SK-N-SH (cell line): ENCODE measurements around the gene LRRC10B. TPM values are rescaled to one million over a fixed set of nuclear protein-coding genes. Genes with fewer than 3 reads are reported as not detected.
A peak's percentile ranks its signal among the peaks of the same experiment; 100 is the strongest.

Experiments used
- CTCF ChIA-PET: fragments of 300-600, 350-600 bp; formaldehyde crosslinking; extraction: SDS; loops from one replicate; lab custom pipeline; 2021; lab: Yijun Ruan, JAX
- POLR2A ChIA-PET: fragments of 350-600 bp; sonication (Branson Sonifier 250); formaldehyde crosslinking; extraction: SDS; loops from one replicate; lab custom pipeline; 2020; ENCODE audit warnings: antibody characterized with exemption, inconsistent platforms; lab: Yijun Ruan, JAX
- DNase-seq: peaks from one replicate; pipeline ENCODE4 v3.0.0; 2012
- H2AFZ ChIP-seq: fragments of 200-600 bp; sonication (generic); 2 replicates; pipeline ENCODE4 v1.8.1; 2016; ENCODE audit warnings: antibody characterized with exemption, mild to moderate bottlenecking, low read depth
- H3F3A ChIP-seq: fragments of 200-600 bp; sonication (generic); replicated peaks from 2 replicates; pipeline ENCODE3; 2016; ENCODE audit warnings: antibody characterized with exemption, mild to moderate bottlenecking; ENCODE audit not compliant: insufficient read depth
- H3K27ac ChIP-seq, 2 experiments: fragments of 200-500 bp in 1 of 2; fragments of 200-600 bp in 1 of 2; sonication (Bioruptor generic) in 1 of 2; sonication (generic), shearing (Covaris generic) in 1 of 2; 2 replicates each; pipeline versions ENCODE4 v1.5.1 to v1.6.1; 2014 to 2016; ENCODE audit warnings: low read depth in 2 of 2, inconsistent platforms in 1 of 2, low read length in 1 of 2, mild to moderate bottlenecking in 1 of 2, mixed read lengths in 1 of 2
- H3K27me3 ChIP-seq: fragments of 200-600 bp; sonication (generic), shearing (Covaris generic); 2 replicates; pipeline ENCODE4 v1.6.1; 2016; ENCODE audit warnings: mixed run types; ENCODE audit not compliant: insufficient read depth
- H3K36me3 ChIP-seq, 2 experiments: fragments of 200-500 bp in 1 of 2; fragments of 200-600 bp in 1 of 2; sonication (Bioruptor generic) in 1 of 2; sonication (generic) in 1 of 2; replicated peaks in 1 of 2; 2 replicates each; pipeline versions ENCODE3 to v1.5.1; 2014 to 2016; ENCODE audit warnings: low read length in 1 of 2, mild to moderate bottlenecking in 1 of 2; ENCODE audit not compliant: insufficient read depth in 2 of 2, control insufficient read depth in 1 of 2
- H3K4me1 ChIP-seq, 2 experiments: fragments of 200-500 bp in 1 of 2; fragments of 200-600 bp in 1 of 2; sonication (Bioruptor generic) in 1 of 2; sonication (generic), shearing (Covaris generic) in 1 of 2; 2 replicates each; pipeline versions ENCODE4 v1.5.1 to v1.6.1; 2014 to 2016; ENCODE audit warnings: low read depth in 1 of 2, low read length in 1 of 2, mixed run types in 1 of 2; ENCODE audit not compliant: insufficient read depth in 2 of 2, control insufficient read depth in 1 of 2
- H3K4me2 ChIP-seq: fragments of 200-600 bp; sonication (generic), shearing (Covaris generic); 2 replicates; pipeline ENCODE4 v1.6.1; 2017; ENCODE audit warnings: mixed run types
- H3K4me3 ChIP-seq, 2 experiments: fragments of 200-500 bp in 1 of 2; fragments of 200-600 bp in 1 of 2; sonication (Bioruptor generic) in 1 of 2; sonication (generic), shearing (Covaris generic) in 1 of 2; 2 replicates each; pipeline versions ENCODE4 v1.5.1 to v1.8.1; 2014 to 2016; ENCODE audit warnings: low read depth in 2 of 2, inconsistent platforms in 1 of 2, low read length in 1 of 2, mild to moderate bottlenecking in 1 of 2, mixed read lengths in 1 of 2, moderate library complexity in 1 of 2
- H3K79me2 ChIP-seq: fragments of 200-600 bp; sonication (generic); 2 replicates; pipeline ENCODE4 v1.8.1; 2017; ENCODE audit warnings: mild to moderate bottlenecking; ENCODE audit not compliant: insufficient read depth
- H3K9ac ChIP-seq: fragments of 200-600 bp; sonication (generic); 2 replicates; pipeline ENCODE4 v1.6.1; 2017; ENCODE audit warnings: mixed run types
- H3K9me2 ChIP-seq: fragments of 200-600 bp; sonication (generic); 2 replicates; pipeline ENCODE4 v1.6.1; 2017; ENCODE audit warnings: mixed run types
- H3K9me3 ChIP-seq: fragments of 200-600 bp; sonication (generic); 2 replicates; pipeline ENCODE4 v1.6.1; 2017; ENCODE audit warnings: mixed run types, mild to moderate bottlenecking, moderate library complexity
- H4K20me1 ChIP-seq: fragments of 200-600 bp; sonication (generic); 2 replicates; pipeline ENCODE4 v1.6.1; 2017; ENCODE audit warnings: mild to moderate bottlenecking, mixed run types; ENCODE audit not compliant: insufficient read depth
- CHD2 ChIP-seq: fragments of 150-350 bp; IDR thresholded peaks from 2 replicates; pipeline ENCODE4 v1.6.1; 2018; ENCODE audit warnings: low read length; ENCODE audit not compliant: partially characterized antibody
- ELF1 ChIP-seq: IDR thresholded peaks from 2 replicates; pipeline ENCODE4 v1.4.0; 2012
- EP300 ChIP-seq, 2 experiments: IDR thresholded peaks; 2 replicates each; pipeline versions ENCODE4 v1.4.0 to v1.6.1; 2012; ENCODE audit warnings: borderline replicate concordance in 1 of 2, low read depth in 1 of 2, low read length in 1 of 2
- FOSL2 ChIP-seq: IDR thresholded peaks from 2 replicates; pipeline ENCODE4 v1.4.0; 2012; ENCODE audit warnings: low read depth, mild to moderate bottlenecking, moderate library complexity, borderline replicate concordance
- FOXJ3 ChIP-seq: sonication (generic); formaldehyde crosslinking; IDR thresholded peaks from 2 replicates; pipeline ENCODE4 v1.5.1; 2020; ENCODE audit warnings: mild to moderate bottlenecking, missing genetic modification reagents
- GATA2 ChIP-seq: sonication (generic); formaldehyde crosslinking; IDR thresholded peaks from 2 replicates; pipeline ENCODE4 v1.5.0; 2020; ENCODE audit warnings: mild to moderate bottlenecking, missing genetic modification reagents
- JUND ChIP-seq: IDR thresholded peaks from 2 replicates; pipeline ENCODE4 v1.4.0; 2012
- MEF2A ChIP-seq: IDR thresholded peaks from 2 replicates; pipeline ENCODE4 v1.4.0; 2012; ENCODE audit warnings: low read depth, borderline replicate concordance
- MXI1 ChIP-seq: IDR thresholded peaks from 2 replicates; pipeline ENCODE4 v1.6.1; 2012; ENCODE audit warnings: mild to moderate bottlenecking, low read depth, low read length, improper control_type of control experiment
- POLR2AphosphoS5 ChIP-seq: IDR thresholded peaks from 2 replicates; pipeline ENCODE4 v1.6.1; 2012; ENCODE audit warnings: low read depth, low read length
- RCOR1 ChIP-seq: fragments of 150-350 bp; IDR thresholded peaks from 2 replicates; pipeline ENCODE4 v1.6.1; 2017; ENCODE audit warnings: antibody characterized with exemption, low read length
- RFX5 ChIP-seq: IDR thresholded peaks from 2 replicates; pipeline ENCODE4 v1.6.1; 2012; ENCODE audit warnings: mild to moderate bottlenecking, improper control_type of control experiment, low read length
- SMC3 ChIP-seq: IDR thresholded peaks from 2 replicates; pipeline ENCODE4 v1.6.1; 2012; ENCODE audit warnings: low read depth, low read length, improper control_type of control experiment
- TAF1 ChIP-seq: IDR thresholded peaks from 2 replicates; pipeline ENCODE4 v1.6.1; 2012; ENCODE audit warnings: low read depth, mild to moderate bottlenecking, low read length, moderate library complexity, borderline replicate concordance
- TEAD4 ChIP-seq: IDR thresholded peaks from 2 replicates; pipeline ENCODE4 v1.4.0; 2012; ENCODE audit warnings: mild to moderate bottlenecking, borderline replicate concordance; ENCODE audit not compliant: insufficient read depth
- USF1 ChIP-seq: IDR thresholded peaks from 2 replicates; pipeline ENCODE4 v1.4.0; 2012; ENCODE audit warnings: low read depth, borderline replicate concordance
- USF2 ChIP-seq: fragments of 150-350 bp; IDR thresholded peaks from 2 replicates; pipeline ENCODE4 v1.6.1; 2017; ENCODE audit warnings: antibody characterized with exemption, low read length, low read depth, borderline replicate concordance
- YY1 ChIP-seq: IDR thresholded peaks from 2 replicates; pipeline ENCODE4 v1.4.0; 2012; ENCODE audit warnings: low read depth, mild to moderate bottlenecking
- WGBS: methylation state at CpG from one replicate; pipeline ENCODE4 v1.1.6; 2017; ENCODE audit warnings: low lambda C conversion rate; 5-methylcytosine and 5-hydroxymethylcytosine counted together
- polyA plus RNA-seq, 3 experiments: library from polyadenylated mRNA; depleted of rRNA; stranded (reverse); fragments of >200 nt; gene quantifications; 2 replicates each; pipeline ENCODE4 v1.2.3, GENCODE V29; 2012
- TF ChIP-seq, protein P1 (sequence below): fragments of 200-600 bp; sonication (generic); IDR thresholded peaks from 2 replicates; pipeline ENCODE4 v1.6.1; 2017; ENCODE audit warnings: antibody characterized with exemption, mild to moderate bottlenecking, moderate library complexity

Gene LRRC10B
- polyA plus RNA-seq, 1 of the 3 experiments (the other 2 are of a cell fraction): not detected

GRCh38 chr11:61553373-61554171, 45.0 kb downstream of the LRRC10B start:
- Histone ChIP-seq H3K4me3 (no peak overlapping the region), H4K20me1 (no peaks in the 10 kb centered on the region), H3K9me3 (no peaks in the 10 kb centered on the region)
- TF ChIP-seq FOSL2 (no peak), EP300 (IDR thresholded peaks at IDR 0.05; ENCODE audit: borderline replicate concordance in 1 of 2, low read depth in 1 of 2, low read length in 1 of 2) (peak in 1 of 2 experiments; percentile 46; a peak in 1 of 4 replicates), FOXJ3 (CRISPR knock-in tag) (0 out of 2 replicates have a peak, but pooled peaks have one; percentile 12), MEF2A (no peak), RCOR1 (0 out of 2 replicates have a peak, but pooled peaks have one; percentile 3), CHD2 (peak; percentile 63)
- TF ChIP-seq, protein P1, sequence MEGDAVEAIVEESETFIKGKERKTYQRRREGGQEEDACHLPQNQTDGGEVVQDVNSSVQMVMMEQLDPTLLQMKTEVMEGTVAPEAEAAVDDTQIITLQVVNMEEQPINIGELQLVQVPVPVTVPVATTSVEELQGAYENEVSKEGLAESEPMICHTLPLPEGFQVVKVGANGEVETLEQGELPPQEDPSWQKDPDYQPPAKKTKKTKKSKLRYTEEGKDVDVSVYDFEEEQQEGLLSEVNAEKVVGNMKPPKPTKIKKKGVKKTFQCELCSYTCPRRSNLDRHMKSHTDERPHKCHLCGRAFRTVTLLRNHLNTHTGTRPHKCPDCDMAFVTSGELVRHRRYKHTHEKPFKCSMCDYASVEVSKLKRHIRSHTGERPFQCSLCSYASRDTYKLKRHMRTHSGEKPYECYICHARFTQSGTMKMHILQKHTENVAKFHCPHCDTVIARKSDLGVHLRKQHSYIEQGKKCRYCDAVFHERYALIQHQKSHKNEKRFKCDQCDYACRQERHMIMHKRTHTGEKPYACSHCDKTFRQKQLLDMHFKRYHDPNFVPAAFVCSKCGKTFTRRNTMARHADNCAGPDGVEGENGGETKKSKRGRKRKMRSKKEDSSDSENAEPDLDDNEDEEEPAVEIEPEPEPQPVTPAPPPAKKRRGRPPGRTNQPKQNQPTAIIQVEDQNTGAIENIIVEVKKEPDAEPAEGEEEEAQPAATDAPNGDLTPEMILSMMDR: no peak
- TF ChIP-seq, all 33 proteins: peak for 4
- H3K9ac ChIP-seq: no peak overlapping the region
- H3K79me2 ChIP-seq: no peaks in the 10 kb centered on the region
- 34% methylated on average over 11 of the region's 15 CpGs for WGBS
- H3K4me2 ChIP-seq: no peak overlapping the region
- H3K4me1 ChIP-seq: peaks cover 0 to 75% of the 10 kb centered on the region in 2 experiments; a peak in 1 of 4 replicates
- no peaks in the 10 kb centered on the region for H3K36me3 ChIP-seq
- no peak overlapping the region for H2AFZ ChIP-seq
- CTCF ChIA-PET: interaction anchor here (0.8 to 3.8 kb wide), 14 partner anchors 8 to 160 kb away, joined by 3 to 26 read pairs (median 6); no protein-coding TSS in a partner anchor
- H3K27ac ChIP-seq: peak overlapping the region in 1 of 2 experiments; percentile 67; a peak in 2 of 4 replicates
- peaks cover 37% of the 10 kb centered on the region for H3K27me3 ChIP-seq
- H3K9me2 ChIP-seq: no peaks in the 10 kb centered on the region
- POLR2A ChIA-PET: interaction anchor here (0.8 to 2.0 kb wide), 4 partner anchors 12 to 22 kb away, joined by 4 to 7 read pairs (median 4); no protein-coding TSS in a partner anchor
- H3F3A ChIP-seq: no peaks in the 10 kb centered on the region
- peak; percentile 84 for DNase-seq

GRCh38 chr11:61554172-61554988, 45.8 kb downstream of the LRRC10B start:
- DNase-seq: no peak
- no peaks in the 10 kb centered on the region for H3K79me2 ChIP-seq
- WGBS: 62% methylated on average over 9 of the region's 13 CpGs
- no peak for TF ChIP-seq TEAD4
- no peak for TF ChIP-seq GATA2
- TF ChIP-seq CHD2: no peak
- TF ChIP-seq JUND: no peak
- TF ChIP-seq RFX5: no peak
- TF ChIP-seq EP300 (IDR thresholded peaks at IDR 0.05; ENCODE audit: borderline replicate concordance in 1 of 2, low read depth in 1 of 2, low read length in 1 of 2): no peak
- TF ChIP-seq FOSL2: no peak
- TF ChIP-seq USF2: no peak
- TF ChIP-seq USF1: no peak
- no peak for TF ChIP-seq FOXJ3 (CRISPR knock-in tag)
- TF ChIP-seq YY1: no peak
- no peak for TF ChIP-seq TAF1
- TF ChIP-seq MXI1: no peak
- TF ChIP-seq SMC3: no peak
- TF ChIP-seq POLR2AphosphoS5: no peak
- no peak for TF ChIP-seq ELF1
- TF ChIP-seq RCOR1: no peak
- ChIA-PET POLR2A (interaction anchor here (0.9 to 2.0 kb wide), 5 partner anchors 11 to 46 kb away, joined by 3 to 7 read pairs (median 4); no protein-coding TSS in a partner anchor), CTCF (interaction anchor here (0.9 to 4.1 kb wide), 14 partner anchors 9 to 161 kb away, joined by 3 to 26 read pairs (median 8); no protein-coding TSS in a partner anchor)
- H3K27ac ChIP-seq: peak overlapping the region in 1 of 2 experiments; percentile 67; a peak in 2 of 4 replicates
- H3K4me3 ChIP-seq: no peak overlapping the region
- H3K9me2 ChIP-seq: no peaks in the 10 kb centered on the region
- H3K4me1 ChIP-seq: peaks cover 0 to 73% of the 10 kb centered on the region in 2 experiments; a peak in 1 of 4 replicates
- no peaks in the 10 kb centered on the region for H4K20me1 ChIP-seq
- H3K9ac ChIP-seq: no peak overlapping the region
- no peaks in the 10 kb centered on the region for H3K36me3 ChIP-seq
- H3K4me2 ChIP-seq: no peak overlapping the region
- no peaks in the 10 kb centered on the region for H3F3A ChIP-seq
- peaks cover 37% of the 10 kb centered on the region for H3K27me3 ChIP-seq
- no peak overlapping the region for H2AFZ ChIP-seq
- no peaks in the 10 kb centered on the region for H3K9me3 ChIP-seq
